GM19452 (cell line): Measurements from ENCODE around the gene FLNC.

ENCODE experiments used
- ATAC-seq: cut with Tn5 transposase; IDR thresholded peaks from one replicate; pipeline ENCODE4 v1.9.1; 2021; ENCODE audit not compliant: unreplicated experiment

FLNC gene

GRCh38 chr7:128891110-128891941 lies 61.1 kb downstream of the FLNC start:
- no peak for ATAC-seq

GRCh38 chr7:128891942-128892269 lies 61.7 kb downstream of the FLNC start:
- ATAC-seq, result no peak

GRCh38 chr7:128892521-128893250 lies 62.5 kb downstream of the FLNC start:
- no peak for ATAC-seq

GRCh38 chr7:128893251-128894100 lies 63.3 kb downstream of the FLNC start:
- no peak for ATAC-seq

- no peak for ATAC-seq
Observed at GRCh38 chr7:128894101-128894440, 63.9 kb downstream of the FLNC start.

- ATAC-seq, result no peak
Observed at GRCh38 chr7:128895320-128895719, 65.1 kb downstream of the FLNC start.

- ATAC-seq, result no peak
Observed at GRCh38 chr7:128899392-128899791, 69.2 kb downstream of the FLNC start.

GRCh38 chr7:128900237-128900636 lies 70.0 kb downstream of the FLNC start:
- no peak for ATAC-seq

- no peak for ATAC-seq
Observed at GRCh38 chr7:128902761-128903585, 72.8 kb downstream of the FLNC start.

- ATAC-seq, result no peak
Observed at GRCh38 chr7:128903621-128904361, 73.6 kb downstream of the FLNC start.

- ATAC-seq, result peak; percentile 59
Observed at GRCh38 chr7:128904381-128905197, 74.4 kb downstream of the FLNC start.

GRCh38 chr7:128906001-128906765 lies 76.0 kb downstream of the FLNC start:
- ATAC-seq, result no peak

GRCh38 chr7:128906766-128907559 lies 76.8 kb downstream of the FLNC start:
- ATAC-seq, result no peak
